HCT116 (cell line): ENCODE results near the gene PHF14. TPM values are rescaled to one million over a fixed set of nuclear protein-coding genes. Genes with fewer than 3 reads are reported as not detected.

Experiments used
- ATAC-seq: fragments of 200-7000 bp; cut with Tn5 transposase; 2 replicates; pipeline ENCODE4 v1.9.1; 2020; ENCODE audit warnings: mild to moderate bottlenecking, moderate library complexity
- BruUV-seq: library from RNA; stranded (reverse); fragments of 400-500 nt; replicated peaks from 2 replicates; lab custom pipeline; 2021; lab: Mats Ljungman, UMichigan
- CTCF ChIA-PET: fragments of 300-600 bp; sonication (Branson Sonifier 250); formaldehyde crosslinking; loops from one replicate; lab custom pipeline; 2021; ENCODE audit warnings: antibody characterized with exemption; lab: Charles Lee
- POLR2A ChIA-PET: fragments of 300-600, 350-600 bp; sonication (Branson Sonifier 250); formaldehyde crosslinking; loops from one replicate; lab custom pipeline; 2021; ENCODE audit warnings: antibody characterized with exemption; lab: Charles Lee
- RAD21 ChIA-PET, 2 experiments: fragments of 300-600 bp; sonication (Branson Sonifier 250); formaldehyde crosslinking; loops; one replicate each; lab custom pipeline; 2023; ENCODE audit warnings: low total read pairs in 2 of 2; ENCODE audit not compliant: uncharacterized antibody in 2 of 2, unreplicated experiment in 2 of 2, low non-redundant PET in 1 of 2; lab: Charles Lee
- DNase-seq: peaks from one replicate; pipeline ENCODE4 v3.0.0-alpha.2; 2010; ENCODE audit warnings: low read depth, low spot score
- H2AFZ ChIP-seq: fragments of 200-600 bp; shearing (Covaris generic), sonication (generic); 2 replicates; pipeline ENCODE4 v1.6.1; 2017; ENCODE audit warnings: low read depth, mixed run types, mixed read lengths, antibody characterized with exemption, low read length; ENCODE audit not compliant: poor library complexity, severe bottlenecking
- H3K27ac ChIP-seq: 2 replicates; pipeline ENCODE4 v1.5.1; 2012; ENCODE audit warnings: low read depth, low read length
- H3K27me3 ChIP-seq: fragments of 200-600 bp; sonication (generic); 2 replicates; pipeline ENCODE4 v1.6.1; 2016; ENCODE audit warnings: mixed run types, low read length, mixed read lengths; ENCODE audit not compliant: insufficient read depth
- H3K36me3 ChIP-seq, 2 experiments: fragments of 200-500 bp in 1 of 2; fragments of 200-600 bp in 1 of 2; sonication (Bioruptor generic) in 1 of 2; sonication (generic) in 1 of 2; 2 replicates each; pipeline versions ENCODE4 v1.5.1 to v1.6.1; 2014 to 2016; ENCODE audit warnings: low read length in 2 of 2, inconsistent platforms in 1 of 2, mixed read lengths in 1 of 2, mixed run types in 1 of 2; ENCODE audit not compliant: insufficient read depth in 2 of 2, control insufficient read depth in 1 of 2
- H3K4me1 ChIP-seq, 2 experiments: fragments of 200-600 bp in 1 of 2; sonication (generic) in 1 of 2; 2 replicates each; pipeline versions ENCODE4 v1.5.1 to v1.6.1; 2012 to 2017; ENCODE audit warnings: low read length in 2 of 2, inconsistent platforms in 1 of 2, mild to moderate bottlenecking in 1 of 2, mixed read lengths in 1 of 2, mixed run types in 1 of 2, moderate library complexity in 1 of 2; ENCODE audit not compliant: insufficient read depth in 2 of 2, control insufficient read depth in 1 of 2
- H3K4me2 ChIP-seq: fragments of 200-600 bp; sonication (generic); 2 replicates; pipeline ENCODE4 v1.6.1; 2017; ENCODE audit warnings: mixed run types, low read length, mixed read lengths
- H3K4me3 ChIP-seq, 2 experiments: fragments of 200-600 bp in 1 of 2; sonication (generic) in 1 of 2; replicated peaks in 1 of 2; 2 replicates each; pipeline ENCODE4 v1.5.1; 2011 to 2016; ENCODE audit warnings: low read length in 2 of 2, control low read depth in 1 of 2, low read depth in 1 of 2, mild to moderate bottlenecking in 1 of 2, mixed read lengths in 1 of 2, mixed run types in 1 of 2
- H3K79me2 ChIP-seq: fragments of 200-600 bp; sonication (generic); 2 replicates; pipeline ENCODE4 v1.6.1; 2017; ENCODE audit warnings: mild to moderate bottlenecking, mixed run types, low read length, moderate library complexity, mixed read lengths; ENCODE audit not compliant: insufficient read depth
- H3K9ac ChIP-seq: fragments of 200-600 bp; sonication (generic); 2 replicates; pipeline ENCODE4 v1.6.1; 2016; ENCODE audit warnings: low read length, mixed read lengths
- H3K9me2 ChIP-seq: fragments of 200-600 bp; sonication (generic), shearing (Covaris generic); 2 replicates; pipeline ENCODE4 v1.6.1; 2017; ENCODE audit warnings: mixed run types, mild to moderate bottlenecking, moderate library complexity; ENCODE audit not compliant: insufficient read depth
- H3K9me3 ChIP-seq, 2 experiments: fragments of 200-500 bp in 1 of 2; fragments of 200-600 bp in 1 of 2; sonication (Bioruptor generic) in 1 of 2; sonication (generic) in 1 of 2; 2 replicates each; pipeline ENCODE4 v1.6.1; 2014 to 2017; ENCODE audit warnings: low read length in 2 of 2, mixed read lengths in 2 of 2, inconsistent platforms in 1 of 2, low read depth in 1 of 2, mild to moderate bottlenecking in 1 of 2, mixed run types in 1 of 2, moderate library complexity in 1 of 2; ENCODE audit not compliant: control insufficient read depth in 1 of 2, insufficient read depth in 1 of 2
- H4K20me1 ChIP-seq: fragments of 200-600 bp; sonication (generic), shearing (Covaris generic); 2 replicates; pipeline ENCODE4 v1.6.1; 2017; ENCODE audit warnings: mixed run types, mild to moderate bottlenecking, moderate library complexity; ENCODE audit not compliant: insufficient read depth
- CBX3 ChIP-seq: IDR thresholded peaks from 2 replicates; pipeline ENCODE4 v1.6.1; 2012; ENCODE audit warnings: low read depth
- CEBPB ChIP-seq: IDR thresholded peaks from 2 replicates; pipeline ENCODE4 v1.6.1; 2012; ENCODE audit warnings: low read depth
- EGR1 ChIP-seq: IDR thresholded peaks from 2 replicates; pipeline ENCODE4 v1.6.1; 2012; ENCODE audit warnings: low read depth
- EZH2 ChIP-seq: fragments of 200-600 bp; sonication (generic); IDR thresholded peaks from 2 replicates; pipeline ENCODE4 v1.6.1; 2017; ENCODE audit warnings: antibody characterized with exemption, mixed run types
- EZH2phosphoT487 ChIP-seq: fragments of 200-600 bp; IDR thresholded peaks from 2 replicates; pipeline ENCODE4 v1.6.1; 2018; ENCODE audit warnings: antibody characterized with exemption, borderline replicate concordance
- MAX ChIP-seq: IDR thresholded peaks from 2 replicates; pipeline ENCODE4 v1.6.1; 2012
- POLR2AphosphoS5 ChIP-seq: IDR thresholded peaks from 2 replicates; pipeline ENCODE4 v1.6.1; 2011; ENCODE audit warnings: mild to moderate bottlenecking, low read depth, low read length, moderate library complexity
- RAD21 ChIP-seq: IDR thresholded peaks from 2 replicates; pipeline ENCODE4 v1.6.1; 2012; ENCODE audit warnings: low read depth, mild to moderate bottlenecking
- TCF7L2 ChIP-seq: IDR thresholded peaks from 2 replicates; pipeline ENCODE4 v1.7.0; 2011; ENCODE audit warnings: borderline replicate concordance, inconsistent platforms; ENCODE audit not compliant: insufficient read depth, insufficient read length; ENCODE audit errors: extremely low read depth
- ZNF274 ChIP-seq: fragments of 200-500 bp; sonication (Bioruptor generic); IDR thresholded peaks from 2 replicates; pipeline ENCODE4 v1.6.1; 2014; ENCODE audit warnings: mild to moderate bottlenecking, low read depth, low read length, inconsistent platforms
- intact Hi-C: fragments of 100-400 bp; cut with micrococcal nuclease; formaldehyde crosslinking; loops from 2 replicates; pipeline ENCODE4 v1.10.0; 2022
- total RNA-seq: library from RNA; stranded (reverse); gene quantifications from one replicate; pipeline ENCODE4 v1.2.1, GENCODE V29; 2021; ENCODE audit not compliant: unreplicated experiment

The PHF14 gene
- total RNA-seq, 1 experiment from 2014 or later: 13.8 TPM

DNA sequence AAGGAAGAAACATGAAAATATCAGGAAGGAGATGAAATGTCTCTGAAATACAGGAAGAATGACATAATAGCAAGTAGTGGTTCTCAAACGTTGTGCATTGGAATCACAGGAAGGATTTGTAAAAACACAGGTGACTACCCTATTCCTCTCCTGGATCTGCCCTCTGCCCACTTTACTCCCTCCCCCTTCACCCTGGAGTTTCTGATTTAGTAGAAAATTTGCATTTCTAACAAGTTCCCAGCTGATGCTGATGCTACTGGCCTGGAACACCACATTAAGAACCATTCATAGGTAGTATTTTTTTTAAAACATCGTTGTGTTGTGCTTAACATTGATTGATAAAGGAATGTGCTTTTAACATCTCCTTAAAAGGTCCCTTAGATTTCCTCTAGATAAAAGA is 130.9 kb downstream of the PHF14 start:
- no peak overlapping the region for H3K4me3 ChIP-seq
- intact Hi-C loops: no loop called here
- no peaks in the 10 kb centered on the region for H3K79me2 ChIP-seq
- no peaks in the 10 kb centered on the region for H3K36me3 ChIP-seq
- H3K4me1 ChIP-seq: no peaks in the 10 kb centered on the region
- BruUV-seq: no TSS peak
- TF ChIP-seq CEBPB (no peak), EZH2 (no peak), TCF7L2 (no peak), ZNF274 (no peak), POLR2AphosphoS5 (no peak), EZH2phosphoT487 (no peak), MAX (no peak), RAD21 (no peak), CBX3 (no peak)
- ChIA-PET RAD21 (no interaction called here), CTCF (no interaction called here), POLR2A (no interaction called here)
- H3K9ac ChIP-seq: no peak overlapping the region
- ATAC-seq (no peak), DNase-seq (no peak)
- no peaks in the 10 kb centered on the region for H3K27me3 ChIP-seq
- no peaks in the 10 kb centered on the region for H3K9me3 ChIP-seq
- no peaks in the 10 kb centered on the region for H3K9me2 ChIP-seq
- H4K20me1 ChIP-seq: no peaks in the 10 kb centered on the region
- no peak overlapping the region for H3K27ac ChIP-seq
- no peak overlapping the region for H3K4me2 ChIP-seq
- no peak overlapping the region for H2AFZ ChIP-seq

DNA sequence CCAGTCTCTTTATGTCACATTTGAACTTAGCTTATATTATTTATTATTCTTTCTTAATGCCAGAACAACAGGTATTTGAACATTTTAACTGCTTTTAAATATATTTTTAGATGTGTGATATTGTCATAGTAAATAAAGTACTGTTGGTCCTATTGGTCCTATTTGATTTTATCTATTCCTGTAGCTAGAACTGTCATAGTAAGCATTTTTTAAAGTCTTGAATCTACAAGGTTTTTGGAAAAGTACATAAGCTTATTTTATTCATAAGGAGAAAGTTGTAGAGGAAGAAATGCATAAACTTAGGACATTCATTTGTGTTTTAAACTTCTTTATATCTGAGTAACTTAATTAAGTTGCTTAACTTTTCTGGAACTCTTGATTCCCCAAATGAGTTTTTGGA is 136.0 kb downstream of the PHF14 start:
- H2AFZ ChIP-seq: no peak overlapping the region
- intact Hi-C loops: no loop called here
- no peaks in the 10 kb centered on the region for H3K9me3 ChIP-seq
- no peaks in the 10 kb centered on the region for H3K79me2 ChIP-seq
- H3K9ac ChIP-seq: no peak overlapping the region
- BruUV-seq: no TSS peak
- RAD21 ChIA-PET: no interaction called here
- H4K20me1 ChIP-seq: no peaks in the 10 kb centered on the region
- no peak overlapping the region for H3K4me3 ChIP-seq
- ATAC-seq: no peak
- no peak overlapping the region for H3K4me2 ChIP-seq
- H3K27me3 ChIP-seq: no peaks in the 10 kb centered on the region
- H3K9me2 ChIP-seq: no peaks in the 10 kb centered on the region
- no peak overlapping the region for H3K27ac ChIP-seq
- no peaks in the 10 kb centered on the region for H3K4me1 ChIP-seq
- no peak for TF ChIP-seq EGR1
- DNase-seq: no peak
- no peaks in the 10 kb centered on the region for H3K36me3 ChIP-seq
- CTCF ChIA-PET: no interaction called here
- POLR2A ChIA-PET: no interaction called here
